NCI-H1092 (cell line): ENCODE measurements around the gene PPFIBP1.
"Not testable (repeated sequence)": the region's sequence is repeated elsewhere in the genome, so short reads cannot be mapped to it uniquely, and the experiment has no call there.

ENCODE experiments used
- DNase-seq: peaks from one replicate; lab custom pipeline; 2025; lab: John Stamatoyannopoulos, UW

PPFIBP1 gene

DNA sequence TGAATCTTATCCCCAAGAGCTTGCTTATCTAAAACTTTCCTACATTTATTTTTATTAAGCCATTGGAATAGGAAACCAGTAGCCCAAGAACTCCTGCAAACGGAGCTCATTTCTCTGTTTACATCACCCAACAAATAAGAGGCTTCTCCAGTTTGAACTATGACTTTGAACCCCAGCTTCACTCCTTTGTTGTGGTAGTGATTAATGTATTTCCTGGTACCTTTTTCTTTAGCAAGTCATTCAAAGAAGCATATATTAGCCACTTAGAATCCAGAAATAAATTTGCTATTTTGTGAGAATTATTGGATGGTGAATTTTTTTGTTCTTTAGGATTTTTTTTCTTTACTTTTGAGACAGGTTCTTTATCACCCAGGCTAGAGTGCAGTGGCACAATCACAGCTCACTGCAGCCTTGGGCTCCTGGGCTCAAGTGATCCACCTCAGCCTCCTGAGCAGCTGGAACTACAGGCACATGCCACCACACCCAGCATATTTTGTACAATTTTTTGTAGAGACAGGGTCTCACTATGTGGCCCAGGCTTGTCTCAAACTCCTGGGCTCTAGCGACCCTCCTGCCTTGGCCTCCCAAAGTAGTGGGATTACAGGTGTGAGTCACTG, 104.0 kb downstream of the PPFIBP1 start:
- DNase-seq, result not testable (repeated sequence)

- not testable (repeated sequence) for DNase-seq
Observed at GRCh38 chr12:27630219-27630618, 106.2 kb downstream of the PPFIBP1 start.

DNA sequence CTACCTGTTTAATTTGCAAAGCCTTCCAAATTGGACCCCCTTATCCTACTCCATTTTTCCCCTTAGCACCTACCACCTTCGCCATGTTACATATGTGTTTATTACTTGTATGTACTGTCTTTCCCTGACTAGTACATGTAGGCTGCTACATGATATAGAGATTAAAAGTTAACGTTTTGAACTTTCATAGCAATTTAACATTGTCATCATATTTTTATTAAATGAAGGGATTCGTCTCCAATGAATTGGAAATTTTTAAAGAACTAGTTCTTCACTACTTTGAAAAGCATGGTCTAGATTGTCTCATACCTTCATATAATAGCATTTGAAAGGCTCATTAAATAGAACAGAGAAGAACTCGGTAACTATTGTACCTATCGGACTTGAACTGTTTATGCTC, 107.4 kb downstream of the PPFIBP1 start:
- no peak for DNase-seq

GRCh38 chr12:27631813-27632491, 107.9 kb downstream of the PPFIBP1 start:
- DNase-seq, result no peak

GRCh38 chr12:27635349-27635972, 111.5 kb downstream of the PPFIBP1 start:
- DNase-seq, result no peak

DNA sequence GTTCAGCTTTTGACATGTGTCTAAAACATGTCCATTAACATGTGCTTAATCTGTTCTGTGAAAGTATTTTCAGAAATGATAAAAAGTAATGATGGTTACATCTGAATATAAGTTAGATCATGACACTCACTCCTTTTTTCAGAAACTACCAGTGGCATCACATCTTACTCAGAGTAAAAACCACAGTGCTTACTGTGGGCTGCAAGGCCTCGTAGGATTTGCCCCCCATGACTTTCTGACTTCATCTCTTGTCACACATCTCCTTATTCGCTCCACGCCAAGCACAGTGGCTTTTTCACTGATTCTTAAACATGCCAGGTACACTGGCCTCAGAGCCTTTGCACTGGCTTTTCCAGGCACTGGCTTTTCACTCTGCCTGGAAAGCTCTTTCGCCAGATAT, 112.6 kb downstream of the PPFIBP1 start:
- DNase-seq, result not testable (repeated sequence)

DNA sequence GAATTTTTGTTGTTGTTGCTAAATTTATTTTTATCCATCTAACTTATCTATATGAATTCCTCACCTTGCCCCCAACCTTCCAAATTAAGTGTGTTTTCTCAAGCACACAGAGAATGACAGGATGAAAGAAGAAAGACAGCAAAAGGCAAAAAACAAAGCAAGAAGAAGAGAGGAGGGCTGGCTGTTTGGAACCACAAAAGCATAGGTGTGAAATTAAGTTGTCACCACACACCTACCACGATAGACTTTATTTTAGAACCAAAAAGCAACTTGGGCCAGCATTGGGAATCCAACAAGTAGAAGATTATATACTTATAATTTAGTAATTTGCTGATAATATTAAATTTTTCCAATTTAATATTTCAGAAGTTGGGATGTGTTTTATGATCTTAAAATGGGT, 113.5 kb downstream of the PPFIBP1 start:
- no peak for DNase-seq

GRCh38 chr12:27639265-27639664, 115.3 kb downstream of the PPFIBP1 start:
- no peak for DNase-seq

DNA sequence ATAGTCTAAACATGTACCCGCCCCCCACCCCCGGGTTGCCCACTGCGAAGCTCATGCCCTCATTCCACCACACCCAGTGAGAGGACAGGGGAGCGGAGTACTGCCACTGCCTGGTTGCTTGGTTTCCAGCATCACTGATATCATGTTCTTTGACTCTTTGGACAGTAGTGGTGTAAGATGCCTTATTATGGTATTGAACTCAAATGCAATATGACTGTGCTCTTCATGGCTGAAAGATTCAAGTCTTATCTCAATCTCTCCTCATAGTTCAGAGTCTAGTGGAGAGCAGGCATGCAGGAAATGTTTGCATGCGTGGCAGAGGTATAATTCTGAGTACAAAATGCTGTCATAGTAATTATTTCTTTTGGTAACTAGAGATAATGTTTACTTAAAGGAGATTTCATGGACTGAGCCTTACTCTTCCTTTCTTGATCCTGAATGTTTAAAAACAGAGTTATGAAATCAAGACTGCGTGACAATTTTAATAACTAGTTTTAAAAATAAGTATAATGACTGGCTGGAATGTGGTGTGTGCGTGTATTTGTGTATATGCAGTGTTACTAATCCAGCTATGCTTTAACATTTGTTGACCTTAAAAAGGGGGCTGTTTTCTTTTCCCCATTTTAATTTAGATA, 116.7 kb downstream of the PPFIBP1 start:
- DNase-seq, result not testable (repeated sequence)

- not testable (repeated sequence) for DNase-seq
Observed at GRCh38 chr12:27642361-27642760, 118.4 kb downstream of the PPFIBP1 start.

DNA sequence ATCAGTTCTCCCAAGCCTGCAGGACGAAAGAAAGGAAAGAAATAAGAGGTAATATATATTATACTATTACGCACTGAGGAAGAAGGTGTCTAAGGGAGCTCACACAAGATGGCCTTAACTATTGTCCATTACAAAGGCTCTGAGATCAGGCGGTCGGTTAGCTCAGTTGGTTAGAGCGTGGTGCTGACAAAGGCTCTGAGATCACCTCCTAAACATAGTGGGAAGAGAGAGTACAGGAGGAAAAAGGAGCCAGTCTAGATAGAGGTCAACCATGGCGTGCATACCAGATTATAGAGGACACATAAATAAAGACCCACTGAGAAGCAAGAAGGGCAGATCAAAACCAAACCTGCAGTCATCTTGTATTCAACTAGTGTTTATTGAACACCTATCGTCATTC, 118.9 kb downstream of the PPFIBP1 start:
- not testable (repeated sequence) for DNase-seq

DNA sequence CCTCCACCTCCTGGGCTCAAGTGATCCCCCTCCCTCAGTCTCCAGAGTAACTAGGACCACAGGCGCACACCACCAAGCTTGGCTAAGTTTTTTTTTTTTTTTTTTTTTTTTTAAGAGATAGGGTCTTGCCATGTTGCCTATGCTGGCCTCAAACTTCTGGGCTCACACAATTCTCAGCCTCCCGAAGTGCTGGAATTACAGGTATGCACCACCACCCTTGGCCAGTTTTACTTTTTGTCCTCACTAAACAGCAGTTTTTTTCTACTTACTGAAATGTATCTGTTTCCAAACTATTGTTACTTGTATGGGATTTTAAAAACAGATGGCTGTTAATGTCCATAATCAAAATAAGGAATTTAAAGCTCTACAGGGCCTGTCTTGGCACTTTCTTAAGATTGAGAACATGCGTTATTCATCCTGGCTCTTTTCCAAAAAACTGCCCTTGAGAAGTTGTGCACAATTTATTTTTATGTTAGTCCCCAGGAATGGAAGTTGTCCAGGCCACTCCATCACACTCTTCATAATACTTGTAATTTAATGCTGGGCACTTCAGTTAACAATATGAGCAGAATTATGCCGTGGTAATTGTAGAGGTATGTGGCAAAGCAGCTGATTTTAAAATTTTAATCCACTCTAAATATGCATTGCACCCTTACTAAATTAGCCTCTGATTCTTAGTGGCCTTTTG, 120.3 kb downstream of the PPFIBP1 start:
- no peak for DNase-seq

GRCh38 chr12:27645671-27646070, 121.7 kb downstream of the PPFIBP1 start:
- DNase-seq, result no peak

DNA sequence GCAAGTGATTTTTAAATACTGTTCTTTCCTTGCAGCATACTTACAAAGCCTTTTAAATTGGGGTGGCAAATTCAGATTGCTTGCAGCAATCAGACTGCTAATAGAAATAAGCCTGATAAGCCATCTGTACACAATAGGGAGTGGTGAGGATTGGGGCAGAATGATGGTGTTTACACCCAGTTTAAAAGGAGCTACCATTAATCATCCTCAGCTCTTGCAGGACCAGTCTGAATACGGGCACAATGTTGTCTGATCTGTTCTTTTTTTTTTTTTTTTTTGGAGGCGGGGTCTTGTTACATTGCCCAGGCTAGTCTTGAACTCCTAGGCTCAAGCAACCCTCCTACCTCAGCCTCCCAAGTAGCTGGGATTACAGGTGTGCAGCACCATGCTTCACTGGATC, 122.1 kb downstream of the PPFIBP1 start:
- no peak for DNase-seq

DNA sequence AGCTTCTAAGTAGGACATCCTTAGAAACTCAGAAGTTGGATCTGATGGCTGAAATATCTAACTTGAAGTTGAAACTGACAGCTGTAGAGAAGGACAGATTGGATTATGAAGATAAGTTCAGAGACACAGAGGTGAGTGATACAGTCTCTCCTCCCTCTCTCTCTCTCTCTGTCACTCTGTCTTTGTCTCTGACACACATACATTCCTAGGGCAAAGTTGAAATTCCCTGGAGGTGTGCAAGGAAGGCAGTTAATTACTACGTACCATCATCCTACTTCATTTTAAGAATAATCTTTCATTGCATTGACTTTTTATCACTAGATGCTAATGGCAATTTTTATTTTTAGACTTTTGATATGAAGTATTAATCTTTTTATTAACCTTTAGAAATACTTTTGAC, 126.0 kb downstream of the PPFIBP1 start:
- no peak for DNase-seq

DNA sequence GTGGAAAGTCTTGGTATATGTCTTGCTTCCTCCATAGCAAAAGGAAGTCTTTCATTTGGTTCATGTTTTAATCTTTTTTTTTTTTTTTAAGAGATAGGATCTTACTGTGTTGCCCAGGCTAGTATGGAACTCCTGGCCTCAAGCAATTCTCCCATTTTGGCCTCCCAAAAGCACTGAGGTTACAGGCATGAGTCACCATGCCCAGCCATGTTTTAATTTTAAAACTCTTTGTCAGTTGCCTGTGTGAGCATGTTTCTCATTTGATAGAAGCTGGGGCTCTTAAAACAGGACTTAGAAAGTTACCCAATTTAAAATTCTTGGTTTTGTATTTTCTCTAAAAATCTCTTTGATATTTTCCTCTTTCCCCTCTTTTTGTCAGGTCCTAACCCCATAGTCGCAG, 127.2 kb downstream of the PPFIBP1 start:
- no peak for DNase-seq

- DNase-seq, result peak; percentile 59
Observed at GRCh38 chr12:27652174-27652763, 128.3 kb downstream of the PPFIBP1 start.

DNA sequence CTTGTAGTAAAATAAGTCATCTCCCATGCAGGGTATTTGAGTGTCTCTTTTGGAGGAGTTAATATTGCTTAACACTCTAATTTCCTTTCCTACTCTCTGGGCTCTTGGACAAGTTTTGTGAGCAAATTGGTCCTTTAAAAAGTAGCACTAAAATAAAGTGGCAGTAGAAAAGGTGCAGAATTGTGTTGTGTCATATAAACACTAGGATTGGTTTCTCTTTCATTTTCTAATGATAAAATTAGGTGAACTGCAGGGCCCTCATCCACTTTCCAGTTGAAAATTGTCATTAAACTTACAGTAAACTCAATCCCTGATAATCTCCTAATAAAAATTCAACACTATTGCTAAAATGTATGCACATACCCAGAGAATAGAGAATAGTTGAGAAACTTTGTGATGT, 129.7 kb downstream of the PPFIBP1 start:
- DNase-seq, result no peak

- not testable (repeated sequence) for DNase-seq
Observed at GRCh38 chr12:27655476-27655875, 131.5 kb downstream of the PPFIBP1 start.

DNA sequence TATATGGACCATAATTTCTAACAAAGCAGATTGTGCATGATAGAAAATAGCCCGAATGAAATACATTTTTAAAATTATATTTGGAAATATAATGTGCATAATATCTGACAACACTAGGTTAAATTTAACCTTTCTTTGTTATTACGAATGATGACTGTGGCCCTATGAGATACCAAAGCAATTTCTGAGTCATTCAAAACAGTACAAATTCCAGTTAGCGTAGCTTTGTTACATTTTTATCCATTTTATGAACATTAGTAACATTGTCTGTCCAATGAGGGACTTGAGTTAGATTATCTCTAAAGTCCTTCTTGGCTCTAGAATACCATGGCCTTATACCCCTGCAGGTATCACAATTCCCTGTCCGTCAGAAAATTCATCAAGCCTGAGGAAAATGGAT, 133.3 kb downstream of the PPFIBP1 start:
- no peak for DNase-seq

- DNase-seq, result no peak
Observed at GRCh38 chr12:27665704-27666103, 141.7 kb downstream of the PPFIBP1 start.

GRCh38 chr12:27666510-27666909, 142.5 kb downstream of the PPFIBP1 start:
- DNase-seq, result no peak
